Fibroblast of skin of left quadriceps (primary cell): ENCODE measurements around the gene MCL1.

Experiments
- DNase-seq, 2 experiments: peaks; one replicate each; pipeline ENCODE4 v3.0.0-alpha.2; 2013; ENCODE audit warnings: low read depth in 2 of 2

MCL1 gene

DNA sequence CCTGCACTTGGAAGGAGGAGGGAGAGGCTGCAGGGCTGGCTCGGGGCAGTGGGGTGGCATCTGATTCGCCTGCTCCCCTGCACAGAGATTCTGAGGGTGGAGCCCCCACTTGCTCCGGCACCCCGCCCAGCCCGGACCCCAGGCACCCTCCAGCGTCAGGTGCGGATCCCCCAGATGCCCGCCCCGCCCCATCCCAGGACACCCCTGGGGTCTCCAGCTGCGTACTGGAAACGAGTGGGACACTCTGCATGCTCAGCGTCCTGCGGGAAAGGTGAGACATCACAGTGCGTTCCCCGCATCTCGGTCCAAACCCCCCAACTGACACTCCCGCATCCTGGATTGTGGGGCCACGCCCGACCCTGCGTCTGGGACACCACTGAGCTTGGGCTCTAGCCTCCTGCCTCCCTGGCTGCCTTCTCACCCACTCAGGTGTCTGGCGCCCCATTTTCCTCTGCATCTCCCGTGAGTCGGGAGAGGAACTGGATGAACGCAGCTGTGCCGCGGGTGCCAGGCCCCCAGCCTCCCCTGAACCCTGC is 22.3 kb downstream of the MCL1 start:
- DNase-seq: no peak

DNA sequence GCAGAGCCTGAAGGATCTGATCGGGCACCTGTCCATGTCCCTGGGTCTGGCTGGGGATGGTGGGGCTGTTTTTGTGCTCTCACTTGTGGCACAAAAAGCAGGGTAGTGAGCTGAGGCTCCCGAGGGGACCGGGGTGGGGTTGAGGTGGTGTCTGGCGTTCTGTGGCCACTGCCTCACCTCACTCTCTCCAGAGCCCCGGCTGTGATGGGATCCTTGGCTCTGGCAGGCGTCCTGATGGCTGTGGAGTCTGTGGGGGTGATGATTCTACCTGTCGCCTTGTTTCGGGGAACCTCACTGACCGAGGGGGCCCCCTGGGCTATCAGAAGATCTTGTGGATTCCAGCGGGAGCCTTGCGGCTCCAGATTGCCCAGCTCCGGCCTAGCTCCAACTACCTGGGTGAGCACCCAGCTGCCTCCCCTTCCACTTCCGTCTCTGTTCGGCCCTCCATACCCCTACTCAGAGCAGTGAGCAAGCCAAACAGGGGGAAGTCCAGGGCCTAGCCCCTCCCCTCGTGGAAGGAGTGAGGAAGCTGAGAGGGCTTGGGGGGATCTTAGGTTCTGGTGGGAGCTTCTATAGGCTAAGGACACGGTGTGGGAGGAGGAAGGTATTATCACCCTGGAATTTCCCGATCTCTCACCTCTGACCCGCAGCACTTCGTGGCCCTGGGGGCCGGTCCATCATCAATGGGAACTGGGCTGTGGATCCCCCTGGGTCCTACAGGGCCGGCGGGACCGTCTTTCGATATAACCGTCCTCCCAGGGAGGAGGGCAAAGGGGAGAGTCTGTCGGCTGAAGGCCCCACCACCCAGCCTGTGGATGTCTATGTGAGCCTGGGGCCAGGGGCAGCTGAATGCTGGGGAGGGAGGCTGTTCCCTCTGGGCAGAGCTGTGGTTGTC is 23.2 kb downstream of the MCL1 start:
- no peak for DNase-seq

DNA sequence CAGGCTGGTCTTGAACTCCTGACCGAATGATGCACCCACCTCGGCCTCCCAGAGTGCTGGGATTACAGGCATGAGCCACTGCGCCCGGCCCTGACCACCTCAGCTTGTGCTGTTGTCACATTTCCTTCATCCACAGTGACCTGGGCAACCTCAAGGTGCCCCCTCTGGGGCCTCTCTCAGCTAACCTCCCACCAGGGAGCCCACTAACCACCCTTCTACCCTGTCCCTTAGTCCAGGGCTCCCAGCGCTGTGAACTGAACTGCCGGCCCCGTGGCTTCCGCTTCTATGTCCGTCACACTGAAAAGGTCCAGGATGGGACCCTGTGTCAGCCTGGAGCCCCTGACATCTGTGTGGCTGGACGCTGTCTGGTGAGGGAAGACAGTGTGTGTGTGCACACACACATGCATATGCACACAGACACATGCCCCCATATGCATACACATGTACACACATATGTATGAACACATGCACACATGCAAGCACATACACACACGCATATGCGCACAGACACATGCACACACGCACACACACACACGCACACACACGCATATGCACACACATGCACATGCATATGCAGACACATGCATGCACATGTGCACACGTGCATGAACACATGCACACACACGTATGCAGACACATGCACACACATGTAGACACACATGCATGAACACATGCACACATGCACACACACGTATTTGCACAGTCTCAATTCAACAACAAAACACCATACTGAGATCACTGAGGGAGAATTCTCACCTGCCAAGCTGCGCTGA is 24.0 kb downstream of the MCL1 start:
- no peak for DNase-seq

DNA sequence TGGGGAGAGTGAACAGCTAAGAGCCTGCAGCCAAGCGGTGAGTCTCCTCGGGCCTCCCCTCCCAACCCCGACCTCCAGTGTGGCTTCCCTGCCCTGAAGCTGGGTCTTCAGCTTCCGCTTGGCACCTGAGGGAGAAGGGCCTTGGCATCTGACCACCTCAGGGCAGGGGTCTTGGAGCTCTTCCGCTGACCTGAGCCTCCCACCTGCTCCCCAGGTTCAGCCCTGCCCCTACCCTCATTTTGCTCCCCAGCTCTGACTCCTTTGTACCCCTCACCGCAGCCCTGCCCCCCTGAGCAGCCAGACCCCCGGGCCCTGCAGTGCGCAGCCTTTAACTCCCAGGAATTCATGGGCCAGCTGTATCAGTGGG is 25.3 kb downstream of the MCL1 start:
- no peak for DNase-seq

DNA sequence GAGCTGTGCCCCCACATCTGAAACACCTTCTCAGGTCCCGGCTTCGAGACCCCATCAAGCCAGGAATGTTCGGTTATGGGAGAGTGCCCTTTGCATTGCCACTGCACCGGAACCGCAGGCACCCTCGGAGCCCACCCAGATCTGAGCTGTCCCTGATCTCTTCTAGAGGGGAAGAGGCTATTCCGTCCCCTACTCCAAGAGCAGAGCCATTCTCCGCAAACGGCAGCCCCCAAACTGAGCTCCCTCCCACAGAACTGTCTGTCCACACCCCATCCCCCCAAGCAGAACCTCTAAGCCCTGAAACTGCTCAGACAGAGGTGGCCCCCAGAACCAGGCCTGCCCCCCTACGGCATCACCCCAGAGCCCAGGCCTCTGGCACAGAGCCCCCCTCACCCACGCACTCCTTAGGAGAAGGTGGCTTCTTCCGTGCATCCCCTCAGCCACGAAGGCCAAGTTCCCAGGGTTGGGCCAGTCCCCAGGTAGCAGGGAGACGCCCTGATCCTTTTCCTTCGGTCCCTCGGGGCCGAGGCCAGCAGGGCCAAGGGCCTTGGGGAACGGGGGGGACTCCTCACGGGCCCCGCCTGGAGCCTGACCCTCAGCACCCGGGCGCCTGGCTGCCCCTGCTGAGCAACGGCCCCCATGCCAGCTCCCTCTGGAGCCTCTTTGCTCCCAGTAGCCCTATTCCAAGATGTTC is 25.9 kb downstream of the MCL1 start:
- no peak for DNase-seq

DNA sequence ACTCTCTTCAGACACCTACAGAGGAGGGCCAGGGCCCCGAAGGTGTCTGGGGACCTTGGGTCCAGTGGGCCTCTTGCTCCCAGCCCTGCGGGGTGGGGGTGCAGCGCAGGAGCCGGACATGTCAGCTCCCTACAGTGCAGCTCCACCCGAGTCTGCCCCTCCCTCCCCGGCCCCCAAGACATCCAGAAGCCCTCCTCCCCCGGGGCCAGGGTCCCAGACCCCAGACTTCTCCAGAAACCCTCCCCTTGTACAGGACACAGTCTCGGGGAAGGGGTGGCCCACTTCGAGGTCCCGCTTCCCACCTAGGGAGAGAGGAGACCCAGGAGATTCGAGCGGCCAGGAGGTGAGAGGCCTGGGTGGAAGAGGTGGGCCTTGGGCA is 26.5 kb downstream of the MCL1 start:
- no peak for DNase-seq

DNA sequence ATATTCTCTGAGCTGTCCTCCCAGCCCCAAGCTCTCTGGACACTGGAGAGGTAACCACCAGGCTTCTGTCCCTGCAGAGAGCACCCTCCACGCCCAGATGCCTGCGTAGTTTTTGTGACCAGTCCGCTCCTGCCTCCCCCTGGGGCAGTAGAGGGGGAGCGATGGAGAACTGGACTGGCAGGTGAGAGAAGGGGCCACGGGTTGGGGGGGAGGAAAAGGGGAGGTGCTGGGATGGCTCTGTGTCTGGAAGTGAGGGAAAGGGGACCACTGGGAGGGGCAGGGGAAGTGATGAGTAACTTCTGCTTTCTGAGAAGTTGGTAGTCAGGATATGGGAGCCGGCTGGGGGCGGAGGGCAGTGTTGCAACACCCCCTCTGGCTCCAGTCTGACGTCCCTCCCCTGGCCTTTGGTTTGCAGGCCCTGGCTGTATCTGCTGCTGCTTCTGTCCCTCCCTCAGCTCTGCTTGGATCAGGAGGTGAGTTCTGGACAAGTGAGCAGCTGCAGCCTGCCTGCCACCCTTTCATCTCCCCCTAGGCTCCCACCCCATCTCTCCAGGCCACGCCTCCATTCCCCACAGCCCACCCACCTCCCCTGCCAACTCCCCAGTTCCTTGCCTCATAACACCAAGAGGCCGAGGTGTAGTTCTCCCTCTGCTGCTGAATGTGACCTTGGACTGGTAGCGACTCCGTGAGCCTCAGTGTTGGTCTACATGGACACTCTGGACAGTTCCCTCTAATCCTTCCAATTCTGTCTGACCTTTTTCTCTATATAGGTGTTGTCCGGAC is 27.1 kb downstream of the MCL1 start:
- DNase-seq: peak; percentile 60 to 62

DNA sequence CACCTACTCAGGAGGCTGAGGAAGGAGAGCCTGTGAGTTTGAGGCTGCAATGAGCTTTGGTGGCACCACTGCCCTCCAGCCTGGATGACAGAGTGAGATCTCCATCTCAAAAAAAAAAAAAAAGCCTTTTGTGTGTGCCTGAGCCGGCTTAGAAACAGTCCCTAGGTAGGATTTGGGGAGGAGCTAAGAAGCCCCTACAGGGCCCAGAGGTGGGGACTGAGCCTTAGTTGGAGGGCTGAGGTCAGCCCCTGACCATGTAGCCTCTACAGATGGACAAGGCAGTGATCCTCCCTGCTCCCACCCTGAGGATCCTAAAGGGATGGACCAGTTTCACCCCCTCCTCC is 27.7 kb downstream of the MCL1 start:
- DNase-seq: no peak

DNA sequence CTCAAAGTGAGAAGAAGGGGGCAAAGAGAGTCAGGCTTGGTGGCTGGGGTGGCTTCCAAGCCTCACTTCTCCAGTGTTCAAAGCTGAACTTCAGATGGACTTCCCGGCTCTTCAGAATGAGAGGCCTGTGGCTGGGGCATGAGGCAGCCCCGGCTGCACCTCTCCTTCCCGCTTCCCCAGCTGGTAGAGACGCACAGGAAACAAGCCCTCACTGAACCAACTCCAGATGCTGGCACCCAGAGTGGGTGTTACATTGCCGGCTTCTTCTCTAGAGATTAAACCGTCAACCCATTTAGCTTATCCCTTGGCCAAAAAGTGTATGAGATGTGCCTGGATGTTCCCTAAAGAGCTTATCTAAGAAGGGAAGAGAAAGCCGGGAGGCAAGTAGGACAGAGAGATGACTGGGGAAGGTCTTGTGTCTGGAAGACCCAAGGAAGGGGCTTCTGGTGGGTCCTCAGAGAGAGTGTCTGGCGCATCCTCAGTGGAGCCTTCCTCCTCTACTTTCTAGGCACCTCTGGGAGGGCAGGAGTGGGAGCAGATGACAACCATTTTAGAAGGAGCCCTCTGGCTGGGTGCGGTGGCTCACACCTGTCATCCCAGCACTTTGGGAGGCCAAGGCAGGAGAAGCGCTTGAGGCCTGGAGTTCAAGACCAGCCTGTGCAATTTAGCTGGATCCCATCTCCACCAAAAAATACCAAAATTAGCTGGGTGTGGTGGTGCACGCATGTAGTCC is 28.2 kb downstream of the MCL1 start:
- no peak for DNase-seq

DNA sequence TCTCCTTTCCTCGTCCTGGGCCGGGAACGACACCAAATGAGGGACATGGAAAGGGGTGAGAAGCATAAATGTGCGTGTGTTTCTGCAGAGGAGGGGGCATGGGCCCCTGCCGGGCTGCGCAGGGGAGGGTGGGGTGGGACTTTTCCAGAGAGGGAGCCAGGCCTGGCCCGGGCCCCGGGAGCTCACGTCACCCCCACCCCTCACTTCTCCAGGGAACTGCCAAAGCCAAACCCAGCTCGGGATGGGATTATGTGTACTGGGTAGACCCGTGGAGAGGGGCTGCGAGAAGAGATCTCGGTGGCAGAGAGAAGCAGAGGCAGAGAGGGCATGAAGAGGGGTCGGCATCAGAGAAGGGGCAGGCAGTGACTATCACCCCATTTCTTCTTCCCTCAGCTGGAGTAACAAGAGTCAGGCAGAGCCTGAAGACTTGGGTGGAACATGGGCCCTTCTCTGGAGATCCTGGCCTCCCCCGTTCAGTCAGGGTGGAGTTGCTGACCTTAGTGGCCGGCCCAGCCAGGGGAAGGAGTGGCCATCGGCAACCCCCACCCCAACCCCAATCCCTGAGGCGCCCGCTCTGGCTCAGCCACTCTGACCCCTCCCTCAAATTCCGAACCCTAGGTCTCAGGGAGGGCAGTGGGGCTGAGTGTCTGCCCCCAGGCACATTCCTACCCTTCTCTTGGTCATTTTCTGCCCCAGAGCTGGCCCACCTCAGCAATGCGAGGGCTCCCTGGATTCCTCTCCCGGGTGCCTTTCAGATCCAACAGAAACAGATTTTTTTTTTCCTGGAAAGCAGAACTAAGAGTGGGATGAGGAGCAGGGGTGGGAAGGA is 29.0 kb downstream of the MCL1 start:
- DNase-seq: no peak

DNA sequence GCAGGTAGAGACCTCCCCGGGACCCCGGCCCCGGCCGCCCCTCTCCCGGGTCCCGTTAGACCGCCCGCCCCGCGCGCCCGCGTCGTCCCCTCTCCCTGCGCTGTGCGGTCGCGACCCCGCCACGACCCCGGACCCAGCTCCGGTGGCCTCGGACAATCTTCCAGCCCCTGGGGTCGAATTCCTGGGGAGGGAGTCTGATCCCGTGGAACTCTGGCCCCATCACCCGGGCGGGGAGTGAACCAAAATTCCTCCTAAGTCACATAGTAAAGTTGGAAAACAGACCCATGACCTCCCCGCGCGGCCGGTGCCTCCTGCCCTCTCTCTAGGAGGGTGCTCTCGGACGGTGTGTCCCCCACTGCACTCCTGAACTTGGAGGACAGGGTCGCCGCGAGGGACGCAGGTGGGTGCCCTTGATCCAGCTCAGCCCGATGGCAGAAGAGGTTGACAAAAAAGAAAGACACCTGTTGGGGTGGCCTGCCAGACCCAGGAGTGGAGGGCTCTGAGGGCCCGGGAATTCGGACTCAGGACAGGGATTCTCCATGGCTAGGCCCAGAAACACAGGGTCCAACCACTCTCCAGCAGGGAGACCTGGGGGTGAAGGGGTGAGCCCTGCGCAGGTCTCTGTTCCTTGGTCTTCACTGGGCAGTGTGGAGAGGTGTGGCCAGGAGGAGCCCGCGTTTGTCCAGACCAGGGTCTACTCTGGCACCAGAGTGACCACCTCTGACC is 29.8 kb downstream of the MCL1 start:
- DNase-seq: no peak

DNA sequence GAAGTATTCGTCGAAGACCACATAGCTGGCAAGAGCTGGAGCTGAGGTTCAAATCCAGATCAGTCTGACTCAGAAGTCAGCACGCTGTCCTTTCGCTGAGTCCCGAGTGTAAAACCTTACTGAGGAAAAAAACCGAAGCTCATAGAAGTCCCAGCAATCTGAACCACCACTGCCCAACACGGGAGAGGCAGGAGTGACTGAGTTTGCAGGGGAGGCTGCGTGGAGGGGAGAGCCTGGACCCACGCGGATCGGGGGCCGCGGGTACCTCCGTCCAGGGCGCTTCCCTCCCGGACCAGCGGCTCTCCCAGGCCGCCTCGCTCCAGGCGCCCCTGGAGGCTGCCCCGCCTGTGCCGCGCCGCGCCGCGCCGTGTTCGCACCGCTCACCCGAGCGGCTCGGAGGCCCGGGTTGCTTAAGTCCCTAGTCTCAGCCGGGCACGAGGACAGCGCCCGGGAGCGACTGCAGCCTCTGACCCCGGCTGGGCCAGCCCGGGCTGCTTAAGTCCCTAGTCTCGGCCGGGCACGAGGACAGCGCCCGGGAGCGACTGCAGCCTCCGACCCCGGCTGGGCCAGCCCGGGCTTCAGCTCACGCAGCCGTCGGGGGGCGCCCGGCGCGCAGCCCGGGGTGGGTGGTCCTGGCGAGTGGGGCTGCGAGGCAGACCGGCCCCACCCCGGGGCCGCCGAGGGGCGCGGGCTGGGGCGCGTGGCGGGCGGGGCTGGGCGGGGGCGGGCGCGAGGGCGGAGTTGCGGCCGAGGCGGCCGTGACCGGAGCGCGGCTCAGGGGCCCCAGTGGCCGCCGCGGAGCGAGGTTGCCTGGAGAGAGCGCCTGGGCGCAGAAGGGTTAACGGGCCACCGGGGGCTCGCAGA is 30.5 kb downstream of the MCL1 start, which contains the start of gene ADAMTSL4:
Gene ADAMTSL4, plus strand, starts transcription at position 777 of the 864 bp plus-strand sequence. CDS start 2,881 bp downstream, outside the sequence.
- DNase-seq: no peak

DNA sequence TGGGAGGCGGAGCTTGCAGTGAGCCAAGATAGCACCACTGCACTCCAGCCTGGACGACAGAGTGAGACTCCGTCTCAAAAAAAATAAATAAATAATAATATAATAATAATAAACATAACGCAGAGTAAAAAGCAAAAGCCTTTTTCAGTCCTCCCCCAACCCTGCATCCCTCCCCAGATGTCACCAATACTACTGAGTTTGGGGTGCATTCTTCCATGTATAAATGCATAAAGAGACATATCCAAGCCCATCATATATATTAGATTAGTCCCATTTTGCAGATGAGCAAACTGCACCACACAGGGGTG is 31.1 kb downstream of the MCL1 start:
- no peak for DNase-seq

DNA sequence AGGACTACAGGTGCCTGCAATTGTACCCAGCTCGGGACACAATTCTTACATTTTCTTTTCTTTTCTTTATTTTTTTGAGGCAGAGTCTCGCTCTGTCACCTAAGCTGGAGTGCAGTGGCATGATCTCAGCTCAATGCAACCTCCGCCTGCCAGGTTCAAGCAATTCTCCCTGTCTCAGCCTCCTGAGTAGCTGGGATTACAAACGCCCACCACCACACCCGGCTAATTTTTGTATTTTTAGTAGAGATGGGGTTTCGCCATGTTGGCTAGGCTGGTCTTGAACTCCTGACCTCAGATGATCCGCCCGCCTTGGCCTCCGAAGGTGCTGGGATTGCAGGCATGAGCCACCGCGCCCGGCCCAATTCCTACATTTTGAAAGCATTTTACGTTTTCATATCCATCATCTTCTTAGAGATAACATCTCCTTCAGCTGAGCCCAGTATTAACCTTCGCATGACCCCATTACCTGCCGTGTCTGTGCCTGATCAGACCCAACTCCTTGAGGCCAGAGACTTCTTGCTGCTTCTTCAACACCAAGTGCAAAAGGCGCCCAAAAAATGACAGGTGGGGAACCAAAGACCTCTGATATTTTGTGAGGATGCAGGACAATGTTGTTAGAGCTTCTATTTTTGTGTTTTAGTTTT is 33.0 kb downstream of the MCL1 start:
- no peak for DNase-seq

DNA sequence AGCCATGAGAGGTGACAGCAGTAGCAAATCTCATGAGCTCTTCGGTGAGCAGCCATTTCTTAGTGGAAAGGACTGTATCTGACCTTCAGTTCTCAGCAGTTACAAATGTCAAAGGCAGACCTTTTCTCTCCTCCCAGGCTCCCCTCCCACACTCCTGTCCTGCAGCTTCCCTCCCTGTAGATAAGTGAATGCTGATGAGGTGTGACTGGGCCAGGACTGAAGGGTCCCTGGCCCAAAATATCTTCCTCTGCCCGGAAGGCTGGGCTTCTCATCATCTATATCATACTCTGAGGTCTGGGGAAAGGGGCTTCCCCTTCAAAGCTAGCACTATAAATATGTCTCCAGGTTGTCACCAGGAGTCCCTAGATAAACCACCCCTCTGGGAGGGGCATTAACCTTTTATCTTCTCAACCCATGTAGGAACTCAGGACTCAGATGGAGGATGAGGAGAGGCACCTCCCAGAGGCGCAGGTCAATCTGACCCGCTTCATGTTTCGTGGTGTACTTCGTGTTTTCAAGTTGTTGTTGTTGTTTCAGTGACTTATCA is 33.9 kb downstream of the MCL1 start:
- DNase-seq: no peak

DNA sequence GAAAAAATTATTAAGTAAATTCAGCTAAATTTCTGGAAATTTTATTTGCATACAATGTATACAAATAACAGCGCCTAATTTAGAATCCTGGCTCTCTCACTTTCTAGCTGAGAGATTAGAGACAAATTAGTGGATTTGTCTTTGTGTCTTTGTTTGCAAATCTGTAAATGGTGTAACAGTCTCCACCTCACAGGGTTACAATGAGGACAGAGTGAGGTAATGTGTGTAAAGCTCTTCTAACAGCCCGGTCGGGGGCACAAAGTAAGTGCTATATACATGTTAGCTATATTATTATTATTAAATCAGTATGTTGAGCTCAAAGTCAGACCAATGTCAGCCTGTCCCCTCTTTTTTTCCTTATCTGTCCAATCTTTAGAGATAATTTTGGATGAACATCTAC is 35.2 kb downstream of the MCL1 start:
- DNase-seq: no peak

DNA sequence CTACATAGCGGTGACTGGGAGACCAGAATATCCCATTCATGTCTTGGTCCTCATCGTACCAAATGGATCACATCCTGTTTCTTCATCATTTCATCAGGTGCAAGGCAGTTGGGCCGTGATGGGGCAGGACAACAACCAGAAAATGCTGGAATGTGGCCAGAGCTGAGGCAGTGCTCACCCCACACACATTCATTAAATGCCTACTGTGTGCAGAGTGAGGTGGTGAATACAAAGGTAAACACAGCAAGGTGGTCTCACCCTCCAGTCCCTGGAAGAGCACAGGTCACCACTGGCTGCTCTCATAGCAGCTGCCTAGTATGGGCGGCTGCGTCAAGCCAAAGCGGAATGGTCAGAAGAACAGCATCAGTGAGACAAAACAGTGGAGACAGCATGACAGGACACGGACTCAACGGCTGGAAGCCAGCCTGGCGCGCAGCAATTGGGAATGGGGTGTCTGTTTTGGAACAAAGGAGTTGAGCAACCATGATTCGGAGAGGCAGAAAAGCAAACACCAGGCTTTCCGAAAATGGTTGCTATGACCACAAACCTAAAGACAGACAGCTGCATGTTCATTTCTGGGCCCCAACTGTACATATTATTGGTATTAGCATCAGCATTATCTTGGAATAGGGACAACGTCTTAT is 35.8 kb downstream of the MCL1 start:
- DNase-seq: no peak
